Gastrocnemius medialis (tissue), 4 donors: ENCODE results near the gene CALHM3. TPM values are rescaled to one million over a fixed set of nuclear protein-coding genes. Genes with fewer than 3 reads are reported as not detected.
A peak's percentile ranks its signal among the peaks of the same experiment; 100 is the strongest.

Experiments
- ATAC-seq, 2 donors: fragments of 150-250 bp; one replicate each; pipeline ENCODE4 v1.9.1; 2016
- DNase-seq, 2 donors: peaks; one replicate each; pipeline ENCODE4 v3.0.0-alpha.2; 2019
- H3K27ac ChIP-seq, 4 donors: fragments of 200-600 bp; sonication (generic); 1 replicate in 1 of 4; 2 replicates in 3 of 4; pipeline ENCODE4 v1.5.1; 2016 to 2018; ENCODE audit warnings: mild to moderate bottlenecking in 2 of 4, moderate library complexity in 1 of 4
- H3K27me3 ChIP-seq, 3 donors: fragments of 200-600 bp; sonication (generic) in 2 of 3; 1 replicate in 1 of 3; 2 replicates in 2 of 3; pipeline versions ENCODE4 v1.5.1 to v1.6.0; 2016 to 2019; ENCODE audit warnings: mild to moderate bottlenecking in 1 of 3, moderate library complexity in 1 of 3
- H3K36me3 ChIP-seq, 2 donors: fragments of 200-600 bp; sonication (generic) in 1 of 2; one replicate each; pipeline ENCODE4 v1.5.1; 2017 to 2018
- H3K4me1 ChIP-seq, 2 donors: fragments of 200-600 bp; sonication (generic) in 1 of 2; one replicate each; pipeline ENCODE4 v1.5.1; 2016 to 2017; ENCODE audit warnings: mild to moderate bottlenecking in 2 of 2
- H3K4me3 ChIP-seq, 4 donors: fragments of 200-600 bp; sonication (generic) in 3 of 4; 1 replicate in 1 of 4; 2 replicates in 3 of 4; pipeline ENCODE4 v1.5.1; 2016 to 2019; ENCODE audit warnings: mild to moderate bottlenecking in 2 of 4
- H3K9me3 ChIP-seq, 3 donors: fragments of 200-600 bp; sonication (generic) in 2 of 3; 1 replicate in 1 of 3; 2 replicates in 2 of 3; pipeline ENCODE4 v1.5.1; 2016 to 2019
- CTCF ChIP-seq, 5 experiments: fragments of 450-650 bp in 3 of 5; fragments of 200-600 bp in 2 of 5; sonication (generic) in 2 of 5; IDR thresholded peaks in 4 of 5; conservative IDR thresholded peaks in 1 of 5; 1 replicate in 4 of 5; 2 replicates in 1 of 5; pipeline ENCODE4 v1.5.1; 2016 to 2019; ENCODE audit warnings: antibody characterized with exemption in 5 of 5, mild to moderate bottlenecking in 3 of 5, moderate library complexity in 3 of 5
- POLR2A ChIP-seq, 2 donors: fragments of 450-650 bp; IDR thresholded peaks; one replicate each; pipeline ENCODE4 v1.6.1; 2017; ENCODE audit warnings: antibody characterized with exemption in 2 of 2, mild to moderate bottlenecking in 2 of 2, moderate library complexity in 2 of 2
- in situ Hi-C, 4 donors: fragments of 200-750 bp; cut with MboI; loops; one replicate each; pipeline versions ENCODE4 v1.15.0 to v1.8.0; 2017; ENCODE audit warnings: low sequenced_read_pairs in 4 of 4
- intact Hi-C: fragments of 100-400 bp; cut with DNase I; formaldehyde crosslinking; loops from one replicate; pipeline ENCODE4 v1.15.1; 2023; ENCODE audit warnings: low total_unique reads
- total RNA-seq, 4 donors: library from RNA; depleted of rRNA; stranded (reverse); fragments of >200 nt; gene quantifications; one replicate each; pipeline versions ENCODE4 v1.1.0 to v1.2.3, GENCODE V29; 2016

The CALHM3 gene
- total RNA-seq, 4 donors from 2014 or later, result not detected

- no peak for DNase-seq
- Histone ChIP-seq H3K4me3 (no peak overlapping the region), H3K27ac (no peak overlapping the region), H3K9me3 (no peaks in the 10 kb centered on the region), H3K27me3 (peaks cover 0 to 9% (median 0%) of the 10 kb centered on the region in 3 donors), H3K36me3 (peaks cover 0 to 12% of the 10 kb centered on the region in 2 donors), H3K4me1 (peaks cover 4 to 7% of the 10 kb centered on the region in 2 donors)
- intact Hi-C loops (no loop called here), in situ Hi-C loops (no loop called here)
- no peak for ATAC-seq
- TF ChIP-seq POLR2A (IDR thresholded peaks at IDR 0.05) (no peak), CTCF (IDR thresholded peaks at IDR 0.05 in 4 of 5, conservative IDR thresholded peaks at IDR 0.05 in 1 of 5) (no peak)
Measured at GRCh38 chr10:103454026-103454425, 25.0 kb downstream of the CALHM3 start.

- ATAC-seq (no peak), DNase-seq (no peak)
- Histone ChIP-seq H3K4me3 (peak overlapping the region; percentile 65 to 74 (median 69)), H3K36me3 (peaks cover 0 to 24% of the 10 kb centered on the region in 2 donors), H3K27ac (peak overlapping the region; percentile 80 to 88 (median 84)), H3K27me3 (peaks cover 0 to 9% (median 0%) of the 10 kb centered on the region in 3 donors), H3K4me1 (peaks cover 10 to 14% of the 10 kb centered on the region in 2 donors), H3K9me3 (no peaks in the 10 kb centered on the region)
- intact Hi-C loops (no loop called here), in situ Hi-C loops (no loop called here)
- TF ChIP-seq CTCF (IDR thresholded peaks at IDR 0.05 in 4 of 5, conservative IDR thresholded peaks at IDR 0.05 in 1 of 5), result no peak
- no peak for TF ChIP-seq POLR2A (IDR thresholded peaks at IDR 0.05)
Measured at GRCh38 chr10:103452506-103453230, 26.4 kb downstream of the CALHM3 start.

DNA sequence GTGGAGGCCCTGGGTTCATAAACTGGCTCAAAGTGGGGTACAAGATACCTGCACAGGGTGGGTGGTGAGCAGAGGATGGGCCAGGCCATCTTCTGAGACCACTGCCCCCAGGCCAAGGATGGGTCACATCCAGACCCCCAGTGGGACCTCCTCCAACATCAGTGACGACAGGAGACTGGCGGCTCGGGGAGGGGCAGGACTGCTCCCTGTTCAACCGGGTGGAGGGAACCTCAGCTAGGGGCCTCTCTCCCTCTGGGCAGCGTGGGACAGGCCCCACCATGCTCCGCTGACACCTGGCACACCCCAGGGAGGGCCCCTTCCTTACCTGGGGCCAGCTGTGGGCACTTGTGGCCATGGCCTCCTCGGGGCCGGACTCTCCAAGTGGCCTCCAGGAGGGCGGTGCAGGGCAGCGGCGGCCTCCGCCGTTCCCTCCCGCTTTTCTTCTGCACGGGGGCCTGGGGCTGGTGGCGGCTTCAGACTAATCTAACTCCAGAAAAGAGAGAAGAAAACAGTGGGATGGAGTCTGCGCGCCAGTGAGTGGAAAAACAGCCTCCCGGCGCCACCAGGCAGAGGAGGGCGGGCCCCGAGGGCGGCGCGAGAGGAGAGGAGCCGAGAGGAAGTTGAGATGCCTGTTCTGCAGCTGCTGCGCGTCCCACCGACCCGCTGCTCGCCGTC, 27.1 kb downstream of the CALHM3 start, which contains the start of gene CALHM2:
TSS of gene CALHM2 (minus strand) at position 540 of the 675 bp plus-strand sequence. CDS start 2,429 bp downstream, outside the sequence.
- intact Hi-C loops (no loop called here), in situ Hi-C loops (no loop called here)
- Histone ChIP-seq H3K4me1 (peaks cover 10 to 16% of the 10 kb centered on the region in 2 donors), H3K36me3 (peaks cover 0 to 31% of the 10 kb centered on the region in 2 donors), H3K27ac (peak within 1 kb of the TSS; percentile 80 to 88 (median 84)), H3K27me3 (peaks cover 0 to 9% (median 0%) of the 10 kb centered on the region in 3 donors), H3K4me3 (peak within 1 kb of the TSS; percentile 65 to 74 (median 69)), H3K9me3 (no peaks in the 10 kb centered on the region)
- TF ChIP-seq POLR2A (IDR thresholded peaks at IDR 0.05) (peak in 1 of 2 donors; percentile 31), CTCF (IDR thresholded peaks at IDR 0.05 in 4 of 5, conservative IDR thresholded peaks at IDR 0.05 in 1 of 5) (no peak)
- peak; percentile 42 to 46 for ATAC-seq
- DNase-seq, result peak; percentile 31 to 50

GRCh38 chr10:103451091-103451813, 27.8 kb downstream of the CALHM3 start:
- H3K27me3 ChIP-seq, result peaks cover 0 to 9% (median 0%) of the 10 kb centered on the region in 3 donors
- ATAC-seq, result peak; percentile 48 to 57
- TF ChIP-seq CTCF (IDR thresholded peaks at IDR 0.05 in 4 of 5, conservative IDR thresholded peaks at IDR 0.05 in 1 of 5) (no peak), POLR2A (IDR thresholded peaks at IDR 0.05) (peak in 1 of 2 donors; percentile 8)
- no peaks in the 10 kb centered on the region for H3K9me3 ChIP-seq
- H3K36me3 ChIP-seq, result peaks cover 0 to 38% of the 10 kb centered on the region in 2 donors
- DNase-seq, result peak; percentile 30 to 51
- intact Hi-C loops, result no loop called here
- in situ Hi-C loops, result no loop called here
- peak overlapping the region; percentile 65 to 74 (median 69) for H3K4me3 ChIP-seq
- peak overlapping the region; percentile 80 to 88 (median 84) for H3K27ac ChIP-seq
- peaks cover 16 to 17% of the 10 kb centered on the region in 2 donors for H3K4me1 ChIP-seq
